Measurements from ENCODE around the gene ERBB4. TPM values are rescaled to one million over a fixed set of nuclear protein-coding genes. Genes with fewer than 3 reads are reported as not detected.

Gene ERBB4
- total RNA-seq, 4 donors from 2014 or later, result 5.5 to 21.0 (median 18.3) TPM

DNA sequence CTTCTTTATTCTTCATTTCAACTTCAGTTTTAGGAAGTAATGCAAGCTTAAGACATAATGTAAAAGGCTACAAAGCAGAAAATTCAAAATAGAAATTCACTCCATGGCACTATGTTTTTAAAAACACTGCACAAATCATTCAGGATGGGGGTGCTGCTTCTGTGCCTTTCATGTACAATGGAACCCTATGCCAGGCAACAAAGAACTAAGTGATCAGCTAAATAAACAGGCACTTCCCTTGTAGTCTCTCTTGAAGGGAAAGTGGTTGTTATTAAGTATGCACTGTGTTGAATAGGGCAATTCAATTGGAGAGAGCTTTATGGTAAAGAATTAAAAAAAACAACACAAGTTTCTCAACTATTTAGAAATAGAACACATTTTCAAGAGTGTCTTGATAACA lies 10.9 kb upstream of the ERBB4 start:
- TF ChIP-seq POLR2A (IDR thresholded peaks at IDR 0.05), result no peak
- TF ChIP-seq, protein P1, sequence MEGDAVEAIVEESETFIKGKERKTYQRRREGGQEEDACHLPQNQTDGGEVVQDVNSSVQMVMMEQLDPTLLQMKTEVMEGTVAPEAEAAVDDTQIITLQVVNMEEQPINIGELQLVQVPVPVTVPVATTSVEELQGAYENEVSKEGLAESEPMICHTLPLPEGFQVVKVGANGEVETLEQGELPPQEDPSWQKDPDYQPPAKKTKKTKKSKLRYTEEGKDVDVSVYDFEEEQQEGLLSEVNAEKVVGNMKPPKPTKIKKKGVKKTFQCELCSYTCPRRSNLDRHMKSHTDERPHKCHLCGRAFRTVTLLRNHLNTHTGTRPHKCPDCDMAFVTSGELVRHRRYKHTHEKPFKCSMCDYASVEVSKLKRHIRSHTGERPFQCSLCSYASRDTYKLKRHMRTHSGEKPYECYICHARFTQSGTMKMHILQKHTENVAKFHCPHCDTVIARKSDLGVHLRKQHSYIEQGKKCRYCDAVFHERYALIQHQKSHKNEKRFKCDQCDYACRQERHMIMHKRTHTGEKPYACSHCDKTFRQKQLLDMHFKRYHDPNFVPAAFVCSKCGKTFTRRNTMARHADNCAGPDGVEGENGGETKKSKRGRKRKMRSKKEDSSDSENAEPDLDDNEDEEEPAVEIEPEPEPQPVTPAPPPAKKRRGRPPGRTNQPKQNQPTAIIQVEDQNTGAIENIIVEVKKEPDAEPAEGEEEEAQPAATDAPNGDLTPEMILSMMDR (IDR thresholded peaks at IDR 0.05), result no peak
- Histone ChIP-seq H3K9me3 (no peaks in the 10 kb centered on the region), H3K4me3 (replicated peaks in 1 of 3) (no peak overlapping the region), H3K4me1 (peaks cover 0 to 8% of the 10 kb centered on the region in 2 donors), H3K27me3 (no peaks in the 10 kb centered on the region), H3K27ac (no peak overlapping the region), H3K36me3 (no peaks in the 10 kb centered on the region)
- intact Hi-C loops (cut with DNase I), result loop anchor here (10.0 kb wide), 1 partner anchor 405 kb away; no protein-coding TSS in a partner anchor
- no peak for DNase-seq

DNA sequence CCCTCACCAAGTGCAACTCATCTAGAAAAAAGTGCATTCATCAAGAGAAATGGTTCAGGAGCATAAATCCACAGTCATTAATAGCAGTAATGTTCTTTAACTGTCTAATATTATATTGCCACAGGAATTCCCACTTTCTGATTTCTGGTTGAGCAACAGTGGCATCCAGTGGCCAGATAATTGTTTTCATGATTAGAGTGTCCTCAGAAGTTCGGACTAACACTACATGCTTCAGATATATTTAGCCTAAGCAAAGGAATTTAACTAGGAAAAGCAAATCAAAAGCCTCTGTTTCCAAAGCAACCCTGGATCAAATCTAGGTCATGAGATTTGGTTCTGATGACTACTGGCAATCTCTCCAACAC lies 9.8 kb upstream of the ERBB4 start:
- H3K27me3 ChIP-seq, result no peaks in the 10 kb centered on the region
- H3K27ac ChIP-seq, result no peak overlapping the region
- H3K4me1 ChIP-seq, result peaks cover 0 to 8% of the 10 kb centered on the region in 2 donors
- no peaks in the 10 kb centered on the region for H3K9me3 ChIP-seq
- no peak overlapping the region for H3K4me3 ChIP-seq (replicated peaks in 1 of 3)
- intact Hi-C loops (cut with DNase I), result loop anchor here (10.0 kb wide), 1 partner anchor 404 kb away; no protein-coding TSS in a partner anchor
- WGBS, 2 donors, result 16 to 21% methylated on average over 1 of the region's 1 CpG
- no peaks in the 10 kb centered on the region for H3K36me3 ChIP-seq
- peak; percentile 29 to 36 for DNase-seq
- TF ChIP-seq, protein P1 (IDR thresholded peaks at IDR 0.05), result peak in 4 of 6 experiments; percentile 60 to 85 (median 77)
- no peak for TF ChIP-seq POLR2A (IDR thresholded peaks at IDR 0.05)

DNA sequence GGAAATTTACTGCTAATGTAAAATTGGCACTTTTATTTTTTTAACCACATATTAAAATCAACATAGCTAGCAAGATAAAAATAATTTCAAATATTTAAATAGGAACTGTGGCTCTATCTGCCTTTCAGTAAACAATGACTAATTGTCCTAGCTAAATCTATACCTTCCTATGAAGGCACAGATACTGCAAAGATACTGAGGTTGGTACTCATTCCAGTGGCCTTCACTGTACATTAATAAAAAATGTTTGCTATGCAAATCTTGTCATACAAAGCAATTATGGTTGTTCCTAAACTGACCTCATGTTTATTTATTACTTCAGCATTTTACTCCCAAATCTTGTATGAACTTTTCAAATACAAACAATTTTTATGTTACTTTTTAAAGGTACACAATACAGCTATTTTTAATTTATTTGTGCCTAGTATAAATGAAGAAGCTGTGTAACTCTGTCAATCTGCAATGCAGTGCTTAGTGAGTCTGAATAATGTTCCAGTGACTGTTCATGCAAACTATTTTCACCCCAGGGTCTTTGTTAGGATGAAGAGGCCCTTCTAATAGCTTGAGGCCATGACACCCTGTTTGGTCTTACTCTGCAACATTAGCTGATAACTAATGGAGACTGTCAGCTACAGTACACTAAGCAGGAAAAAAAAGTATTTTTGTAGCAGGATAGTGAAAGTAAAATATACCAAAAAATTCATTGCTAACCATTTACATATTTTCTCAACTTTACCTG lies 9.3 kb upstream of the ERBB4 start:
- H3K36me3 ChIP-seq, result no peaks in the 10 kb centered on the region
- no peak for TF ChIP-seq POLR2A (IDR thresholded peaks at IDR 0.05)
- TF ChIP-seq, protein P1 (IDR thresholded peaks at IDR 0.05), result no peak
- H3K9me3 ChIP-seq, result no peaks in the 10 kb centered on the region
- H3K4me3 ChIP-seq (replicated peaks in 1 of 3), result no peak overlapping the region
- H3K27ac ChIP-seq, result no peak overlapping the region
- H3K4me1 ChIP-seq, result peaks cover 0 to 8% of the 10 kb centered on the region in 2 donors
- DNase-seq, result no peak
- intact Hi-C loops (cut with DNase I), result loop anchor here (10.0 kb wide), 1 partner anchor 403 kb away; no protein-coding TSS in a partner anchor
- H3K27me3 ChIP-seq, result no peaks in the 10 kb centered on the region

DNA sequence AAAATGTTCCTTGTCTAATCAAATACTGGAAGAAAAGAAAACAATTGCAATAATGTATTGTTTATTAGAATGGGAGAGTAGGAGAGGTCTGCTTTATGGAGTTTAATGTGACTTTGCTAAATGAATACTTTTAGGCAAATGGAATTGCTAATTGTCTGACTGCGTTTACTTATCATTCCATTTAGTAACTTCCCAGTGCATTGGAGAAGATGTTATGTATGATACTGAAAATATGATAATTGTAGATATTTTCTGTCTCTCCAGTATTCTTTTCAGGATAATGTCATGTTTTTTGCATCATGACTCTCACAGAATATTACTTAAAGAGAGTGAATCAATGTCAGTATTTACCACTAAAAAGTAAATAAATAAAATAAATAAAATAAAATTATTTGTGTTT lies 8.1 kb upstream of the ERBB4 start:
- Histone ChIP-seq H3K27me3 (no peaks in the 10 kb centered on the region), H3K36me3 (no peaks in the 10 kb centered on the region), H3K27ac (no peak overlapping the region), H3K4me3 (replicated peaks in 1 of 3) (no peak overlapping the region), H3K4me1 (peaks cover 0 to 8% of the 10 kb centered on the region in 2 donors), H3K9me3 (no peaks in the 10 kb centered on the region)
- TF ChIP-seq, protein P1 (IDR thresholded peaks at IDR 0.05), result no peak
- TF ChIP-seq POLR2A (IDR thresholded peaks at IDR 0.05), result no peak
- 94% methylated on average over 1 of the region's 1 CpG for WGBS, 2 donors
- intact Hi-C loops (cut with DNase I), result loop anchor here (10.0 kb wide), 1 partner anchor 402 kb away; no protein-coding TSS in a partner anchor
- no peak for DNase-seq

DNA sequence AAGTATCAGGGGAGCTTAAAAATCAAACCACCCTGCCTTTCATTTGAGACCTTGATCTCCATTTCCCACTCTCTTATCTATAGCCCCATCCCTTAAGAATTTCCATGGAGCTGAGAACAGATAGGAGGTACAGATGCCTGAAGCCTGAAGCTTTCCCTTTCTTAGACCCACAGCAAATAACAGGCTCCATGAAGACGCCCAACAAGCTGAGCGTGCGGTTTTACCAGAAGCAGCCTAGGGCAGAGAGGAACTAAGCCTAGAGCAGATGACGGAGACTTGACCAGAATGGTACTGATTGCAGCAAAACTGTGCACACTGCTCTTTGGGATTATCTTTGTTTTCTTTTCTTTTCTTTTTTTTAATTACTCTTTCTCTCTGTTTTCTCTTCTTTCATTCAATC lies 1.7 kb upstream of the ERBB4 start:
- TF ChIP-seq, protein P1 (IDR thresholded peaks at IDR 0.05), result no peak
- no peak for TF ChIP-seq POLR2A (IDR thresholded peaks at IDR 0.05)
- peaks cover 0 to 4% of the 10 kb centered on the region in 2 donors for H3K4me1 ChIP-seq
- DNase-seq, result no peak
- H3K27me3 ChIP-seq, result no peaks in the 10 kb centered on the region
- 91 to 92% methylated on average over 4 of the region's 4 CpGs for WGBS, 2 donors
- H3K36me3 ChIP-seq, result no peaks in the 10 kb centered on the region
- no peak overlapping the region for H3K4me3 ChIP-seq (replicated peaks in 1 of 3)
- no peaks in the 10 kb centered on the region for H3K9me3 ChIP-seq
- intact Hi-C loops (cut with DNase I), result loop anchor here (10.0 kb wide), 1 partner anchor 396 kb away; no protein-coding TSS in a partner anchor
- no peak overlapping the region for H3K27ac ChIP-seq
